Progenitor cell of endocrine pancreas (in vitro differentiated cells): Measurements from ENCODE around the gene BCL6B. TPM values are rescaled to one million over a fixed set of nuclear protein-coding genes. Genes with fewer than 3 reads are reported as not detected.

ENCODE experiments used
- DNase-seq: peaks from one replicate; pipeline ENCODE4 v3.0.0; 2021; ENCODE audit warnings: low spot score; ENCODE audit not compliant: unreplicated experiment
- H3K27ac Mint-ChIP-seq: 2 replicates; pipeline ENCODE4 v1.8.0; 2021; ENCODE audit warnings: mild to moderate bottlenecking, moderate library complexity, mixed read lengths
- H3K27me3 Mint-ChIP-seq: 2 replicates; pipeline ENCODE4 v1.8.0; 2021; ENCODE audit warnings: mixed read lengths
- H3K36me3 Mint-ChIP-seq: 2 replicates; pipeline ENCODE4 v1.8.0; 2022; ENCODE audit warnings: mixed read lengths; ENCODE audit not compliant: insufficient read depth
- H3K4me1 Mint-ChIP-seq: 2 replicates; pipeline ENCODE4 v1.8.0; 2021; ENCODE audit warnings: low read depth, mixed read lengths
- H3K4me3 Mint-ChIP-seq: 2 replicates; pipeline ENCODE4 v1.8.0; 2021; ENCODE audit warnings: low read depth, mild to moderate bottlenecking, moderate library complexity, mixed read lengths
- H3K9me3 Mint-ChIP-seq: 2 replicates; pipeline ENCODE4 v1.8.0; 2021; ENCODE audit warnings: low read depth, mixed read lengths
- total RNA-seq: library from RNA; stranded (reverse); gene quantifications from 2 replicates; pipeline ENCODE4 v1.2.1, GENCODE V29; 2021
- TF ChIP-seq, protein P1 (sequence below): fragments of 200-600 bp; sonication (generic); IDR thresholded peaks from one replicate; pipeline ENCODE4 v1.5.0; 2021; ENCODE audit warnings: antibody characterized with exemption, mild to moderate bottlenecking; ENCODE audit not compliant: unreplicated experiment

The BCL6B gene
- total RNA-seq, 1 donor from 2014 or later, result not detected

DNA sequence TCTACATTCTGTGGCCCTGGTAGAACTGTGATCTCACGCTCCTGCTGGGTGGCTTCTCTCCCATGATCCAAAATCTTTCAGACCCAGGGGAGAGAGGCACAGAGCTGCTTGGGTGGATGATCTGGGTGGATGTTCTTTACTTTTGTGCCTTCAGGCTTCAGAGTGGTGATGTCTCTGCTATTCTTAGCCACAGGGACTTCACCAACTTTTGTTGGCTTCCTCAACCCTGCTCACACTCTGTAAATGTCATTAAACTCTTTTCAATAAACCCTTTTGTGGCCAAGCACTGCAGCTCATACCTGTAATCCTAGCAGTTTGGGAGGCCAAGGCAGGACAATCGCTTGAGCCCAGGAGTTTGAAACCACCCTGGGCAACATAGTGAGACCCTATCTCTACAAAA is 49.6 kb downstream of the BCL6B start:
- H3K9me3 Mint-ChIP-seq, result peaks cover 10% of the 10 kb centered on the region
- no peak overlapping the region for H3K27ac Mint-ChIP-seq
- peaks cover 2% of the 10 kb centered on the region for H3K36me3 Mint-ChIP-seq
- no peak overlapping the region for H3K4me3 Mint-ChIP-seq
- peaks cover 12% of the 10 kb centered on the region for H3K27me3 Mint-ChIP-seq
- DNase-seq, result no peak
- no peaks in the 10 kb centered on the region for H3K4me1 Mint-ChIP-seq
- TF ChIP-seq, protein P1, sequence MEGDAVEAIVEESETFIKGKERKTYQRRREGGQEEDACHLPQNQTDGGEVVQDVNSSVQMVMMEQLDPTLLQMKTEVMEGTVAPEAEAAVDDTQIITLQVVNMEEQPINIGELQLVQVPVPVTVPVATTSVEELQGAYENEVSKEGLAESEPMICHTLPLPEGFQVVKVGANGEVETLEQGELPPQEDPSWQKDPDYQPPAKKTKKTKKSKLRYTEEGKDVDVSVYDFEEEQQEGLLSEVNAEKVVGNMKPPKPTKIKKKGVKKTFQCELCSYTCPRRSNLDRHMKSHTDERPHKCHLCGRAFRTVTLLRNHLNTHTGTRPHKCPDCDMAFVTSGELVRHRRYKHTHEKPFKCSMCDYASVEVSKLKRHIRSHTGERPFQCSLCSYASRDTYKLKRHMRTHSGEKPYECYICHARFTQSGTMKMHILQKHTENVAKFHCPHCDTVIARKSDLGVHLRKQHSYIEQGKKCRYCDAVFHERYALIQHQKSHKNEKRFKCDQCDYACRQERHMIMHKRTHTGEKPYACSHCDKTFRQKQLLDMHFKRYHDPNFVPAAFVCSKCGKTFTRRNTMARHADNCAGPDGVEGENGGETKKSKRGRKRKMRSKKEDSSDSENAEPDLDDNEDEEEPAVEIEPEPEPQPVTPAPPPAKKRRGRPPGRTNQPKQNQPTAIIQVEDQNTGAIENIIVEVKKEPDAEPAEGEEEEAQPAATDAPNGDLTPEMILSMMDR, result no peak

DNA sequence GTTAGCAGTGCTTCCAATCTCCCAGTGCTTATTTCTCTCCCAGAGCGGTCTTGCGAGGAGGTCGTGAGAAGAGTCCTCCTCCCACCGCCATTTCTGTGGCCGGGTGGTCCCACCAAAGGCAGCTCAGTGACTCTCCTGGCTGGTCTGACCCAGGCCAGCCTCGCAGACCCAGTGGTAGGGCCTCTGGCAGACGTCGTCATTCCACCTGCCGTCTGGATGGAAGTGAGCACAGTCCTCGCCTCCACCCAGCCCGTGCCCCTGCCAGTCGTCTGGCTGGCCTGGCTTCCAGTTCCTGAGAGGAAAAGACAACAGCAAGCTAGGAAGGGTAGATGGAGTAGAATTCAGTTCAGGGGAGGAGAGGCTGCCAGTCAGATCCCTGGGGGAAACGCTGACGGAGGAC is 52.1 kb downstream of the BCL6B start:
- no peak overlapping the region for H3K4me3 Mint-ChIP-seq
- TF ChIP-seq, protein P1, result no peak

DNA sequence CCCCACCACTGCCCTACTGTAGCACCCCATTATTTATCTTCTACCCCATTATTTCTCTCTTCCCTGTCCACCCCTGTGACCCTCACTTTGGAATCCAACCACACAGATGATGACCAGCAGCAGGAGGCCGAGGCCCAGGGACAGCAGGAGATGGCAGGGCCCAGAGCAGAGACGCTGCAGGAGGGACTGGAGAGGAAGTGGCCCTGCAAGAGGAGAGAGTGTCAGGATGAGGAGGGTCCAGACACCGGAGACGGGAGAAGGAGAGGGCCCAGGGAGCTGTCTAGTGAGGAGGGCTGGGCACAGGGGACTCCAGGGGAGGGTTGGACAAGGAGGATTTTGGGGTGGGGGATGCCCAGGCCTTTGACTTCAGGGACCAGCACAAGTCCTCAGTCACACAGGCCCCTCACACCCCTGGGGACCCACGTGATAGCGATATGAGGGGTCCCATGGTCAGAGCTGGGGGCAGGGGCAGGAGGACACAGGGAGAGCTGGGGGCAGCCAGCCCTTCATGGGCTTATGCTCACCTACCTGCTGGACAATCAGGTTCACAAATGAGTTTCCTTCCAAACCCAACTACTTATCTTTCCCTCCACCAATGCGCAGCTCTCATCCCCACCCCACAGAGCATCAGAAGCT is 55.2 kb downstream of the BCL6B start:
- TF ChIP-seq, protein P1, result no peak
- H3K27me3 Mint-ChIP-seq, result peaks cover 8% of the 10 kb centered on the region

More for the DNA sequence above, 52.1 kb downstream of the BCL6B start:
- H3K27me3 Mint-ChIP-seq, result peaks cover 9% of the 10 kb centered on the region
- no peaks in the 10 kb centered on the region for H3K9me3 Mint-ChIP-seq
- H3K36me3 Mint-ChIP-seq, result no peaks in the 10 kb centered on the region
- H3K4me1 Mint-ChIP-seq, result no peaks in the 10 kb centered on the region
- no peak overlapping the region for H3K27ac Mint-ChIP-seq
- DNase-seq, result no peak

DNA sequence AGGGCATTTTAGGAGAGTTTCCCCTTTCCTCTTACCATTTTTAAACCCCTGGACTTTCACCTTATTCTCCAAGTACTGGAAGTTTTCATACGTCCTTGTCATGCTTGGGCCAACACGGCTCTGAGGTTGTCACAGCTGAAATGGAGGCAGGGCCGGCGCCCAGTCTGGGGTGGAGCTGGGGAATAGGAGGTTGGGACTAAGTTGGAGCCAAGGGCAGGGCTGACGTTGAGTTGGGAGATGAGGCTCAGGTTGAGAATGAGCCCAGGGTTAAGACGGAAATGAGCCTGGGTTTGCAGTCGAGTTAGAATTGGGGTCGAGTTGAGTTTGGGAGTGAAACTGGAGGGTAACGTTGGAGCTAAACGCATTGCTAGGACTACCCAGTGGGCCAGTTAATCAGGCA is 55.9 kb downstream of the BCL6B start:
- Mint-ChIP-seq H3K4me1 (no peaks in the 10 kb centered on the region), H3K27me3 (peaks cover 8% of the 10 kb centered on the region), H3K27ac (no peak overlapping the region), H3K36me3 (no peaks in the 10 kb centered on the region), H3K4me3 (no peak overlapping the region), H3K9me3 (no peaks in the 10 kb centered on the region)
- TF ChIP-seq, protein P1, result no peak
- no peak for DNase-seq

More for the DNA sequence above, 55.2 kb downstream of the BCL6B start:
- Mint-ChIP-seq H3K4me1 (no peaks in the 10 kb centered on the region), H3K4me3 (no peak overlapping the region), H3K36me3 (no peaks in the 10 kb centered on the region), H3K27ac (no peak overlapping the region), H3K9me3 (no peaks in the 10 kb centered on the region)
- no peak for DNase-seq

Other genes with a start within 250 kb of the BCL6B start
- not detected in 2 replicates for gene FBXO39, start 246.8 kb upstream of the BCL6B start, total RNA-seq
- not detected in 2 replicates for gene TEKT1, start 191.3 kb upstream of the BCL6B start, total RNA-seq
- not detected in 2 replicates for gene ALOX12, start 27.0 kb upstream of the BCL6B start, total RNA-seq
- 168 and 178 TPM in 2 replicates for gene RNASEK, start 10.4 kb upstream of the BCL6B start, total RNA-seq
- gene SLC16A13, start 13.0 kb downstream of the BCL6B start, total RNA-seq, result 19.6 and 20.3 TPM in 2 replicates
- gene SLC16A11, start 21.0 kb downstream of the BCL6B start, total RNA-seq, result 0.84 and 1.4 TPM in 2 replicates
- gene CLEC10A, start 57.2 kb downstream of the BCL6B start, total RNA-seq, result not detected in 2 replicates
- gene ASGR2, start 91.8 kb downstream of the BCL6B start, total RNA-seq, result 2.7 and 3.0 TPM in 2 replicates
- gene ASGR1, start 156.3 kb downstream of the BCL6B start, total RNA-seq, result 10.6 and 11.1 TPM in 2 replicates
- 46.3 and 48.6 TPM in 2 replicates for gene DLG4, start 196.8 kb downstream of the BCL6B start, total RNA-seq
- 653 and 693 TPM in 2 replicates for gene ACADVL, start 196.9 kb downstream of the BCL6B start, total RNA-seq
- gene DVL2, start 211.5 kb downstream of the BCL6B start, total RNA-seq, result 104 TPM in 2 replicates
- 66.9 and 73.7 TPM in 2 replicates for gene PHF23, start 216.4 kb downstream of the BCL6B start, total RNA-seq
- gene GABARAP, start 219.4 kb downstream of the BCL6B start, total RNA-seq, result 447 and 466 TPM in 2 replicates
- 134 and 137 TPM in 2 replicates for gene CTDNEP1, start 228.7 kb downstream of the BCL6B start, total RNA-seq
- gene ELP5, start 229.2 kb downstream of the BCL6B start, total RNA-seq, result 42.3 and 45.0 TPM in 2 replicates
- 137 and 147 TPM in 2 replicates for gene CLDN7, start 239.4 kb downstream of the BCL6B start, total RNA-seq